GM18498 (cell line): Measurements from ENCODE around the gene TFAP2E.

Experiments used
- ATAC-seq: cut with Tn5 transposase; IDR thresholded peaks from one replicate; pipeline ENCODE4 v1.9.1; 2021; ENCODE audit warnings: mild to moderate bottlenecking, moderate library complexity; ENCODE audit not compliant: unreplicated experiment

Gene TFAP2E

GRCh38 chr1:35556484-35557117 lies 16.5 kb upstream of the TFAP2E start:
- no peak for ATAC-seq

DNA sequence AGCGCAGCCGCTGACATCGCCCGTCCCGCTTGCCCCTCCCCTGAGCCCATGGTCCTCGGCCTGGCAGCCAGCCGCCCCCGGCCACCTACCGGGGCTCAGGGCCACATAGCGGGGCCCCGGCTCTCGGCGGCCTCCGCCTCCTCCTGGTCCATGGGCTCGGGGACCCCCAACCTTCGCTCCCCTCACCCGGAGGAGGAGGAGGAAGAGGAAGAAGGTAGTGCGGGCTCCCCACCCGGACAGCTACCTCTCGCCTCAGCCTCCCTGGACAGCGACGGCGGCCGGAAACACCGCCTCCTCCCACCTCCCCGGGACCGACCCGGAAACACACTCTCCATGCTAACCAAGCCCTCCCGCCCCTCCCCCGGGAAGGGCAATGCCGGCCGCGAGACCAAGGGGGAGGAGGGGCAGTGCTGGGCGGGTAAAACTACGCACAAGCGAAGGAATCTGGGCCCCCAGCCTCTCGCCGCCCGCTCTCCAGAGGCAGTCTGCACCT lies 15.9 kb upstream of the TFAP2E start, which contains the start of gene KIAA0319L:
Gene KIAA0319L (minus strand): TSS at position 286 of the 493 bp plus-strand sequence. CDS start 2,912 bp downstream, outside the sequence.
- peak; percentile 78 for ATAC-seq

DNA sequence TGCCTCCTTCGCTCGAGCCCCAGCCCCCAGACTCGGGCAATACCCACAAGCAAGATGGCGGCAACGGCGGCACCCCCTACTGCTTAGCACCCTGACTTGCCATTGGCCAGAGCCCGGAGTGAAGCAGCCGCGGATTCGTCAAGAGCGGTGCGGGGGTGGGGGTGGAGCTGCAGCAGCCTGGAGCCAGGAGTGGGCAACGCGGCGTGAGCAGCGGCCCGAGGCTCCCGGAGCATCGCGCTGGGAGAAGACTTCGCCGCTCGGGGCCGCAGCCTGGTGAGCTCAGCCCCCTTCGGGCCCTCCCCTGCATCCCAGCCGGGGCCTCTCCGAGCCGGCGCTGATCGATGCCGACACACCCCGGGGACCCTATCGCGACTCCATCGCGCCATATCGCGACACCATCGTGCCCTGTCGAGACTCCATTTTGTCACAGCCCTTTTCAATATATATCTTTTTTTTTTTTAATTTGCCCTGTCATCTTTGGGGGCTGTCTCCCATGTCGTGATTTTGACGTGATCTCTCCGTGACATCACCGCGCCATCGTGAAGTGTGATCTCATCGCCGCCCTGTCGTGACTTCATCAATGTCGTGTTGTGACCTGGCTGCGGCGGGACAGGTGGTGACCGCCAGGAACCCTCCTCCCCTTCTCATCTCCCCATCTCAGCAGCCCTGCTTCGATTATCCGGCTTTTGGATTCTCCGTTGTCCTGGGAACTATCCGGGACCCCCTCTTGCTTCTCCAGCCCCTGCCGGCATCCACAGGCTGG lies 15.3 kb upstream of the TFAP2E start, which contains the start of gene NCDN:
Gene NCDN (plus strand): TSS at position 189 of the 763 bp plus-strand sequence. CDS start 392 bp downstream, at position 581.
- ATAC-seq: peak; percentile 82

DNA sequence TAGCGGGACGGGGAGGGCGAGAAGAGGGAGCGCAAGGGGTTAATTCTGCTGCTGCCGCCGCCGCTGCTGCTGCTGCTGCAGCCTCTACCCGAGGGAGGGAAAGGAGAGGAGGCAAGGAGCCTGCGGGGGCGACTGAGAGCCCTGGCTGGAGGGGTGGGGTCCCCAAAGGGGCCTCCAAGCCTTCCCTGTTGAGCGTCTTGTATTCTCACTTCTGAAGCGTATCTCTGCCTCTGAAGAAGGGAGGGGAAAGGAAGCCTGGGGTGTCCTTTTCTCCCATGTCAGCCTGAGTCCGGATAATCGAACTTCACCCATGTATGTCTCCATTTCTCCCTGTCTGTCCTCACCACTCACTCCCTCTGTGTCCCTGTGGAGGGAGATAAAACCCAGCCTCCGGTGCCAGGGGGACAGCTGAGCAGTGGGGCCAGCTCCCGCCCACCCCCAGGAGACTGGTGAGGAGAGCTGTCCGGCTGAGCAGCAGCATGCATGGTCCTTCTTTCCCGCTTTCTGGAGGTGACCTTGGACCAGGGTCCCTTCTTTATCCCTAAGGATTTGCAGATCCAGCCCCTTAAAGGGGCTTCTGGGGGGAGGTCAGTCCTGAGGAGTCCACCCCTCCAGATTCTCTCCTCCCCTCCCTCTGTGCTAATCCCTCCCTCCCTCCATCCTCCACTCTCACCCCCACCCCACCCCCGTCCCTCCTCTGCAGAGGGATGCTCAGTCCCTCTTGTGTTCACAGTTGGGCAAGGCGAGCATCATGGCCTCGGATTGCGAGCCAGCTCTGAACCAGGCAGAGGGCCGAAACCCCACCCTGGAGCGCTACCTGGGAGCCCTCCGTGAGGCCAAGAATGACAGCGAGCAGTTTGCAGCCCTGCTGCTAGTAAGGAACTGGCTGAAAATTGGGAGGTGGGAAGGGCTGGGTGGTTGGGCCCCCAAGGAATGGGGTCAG lies 14.5 kb upstream of the TFAP2E start:
- ATAC-seq: no peak

DNA sequence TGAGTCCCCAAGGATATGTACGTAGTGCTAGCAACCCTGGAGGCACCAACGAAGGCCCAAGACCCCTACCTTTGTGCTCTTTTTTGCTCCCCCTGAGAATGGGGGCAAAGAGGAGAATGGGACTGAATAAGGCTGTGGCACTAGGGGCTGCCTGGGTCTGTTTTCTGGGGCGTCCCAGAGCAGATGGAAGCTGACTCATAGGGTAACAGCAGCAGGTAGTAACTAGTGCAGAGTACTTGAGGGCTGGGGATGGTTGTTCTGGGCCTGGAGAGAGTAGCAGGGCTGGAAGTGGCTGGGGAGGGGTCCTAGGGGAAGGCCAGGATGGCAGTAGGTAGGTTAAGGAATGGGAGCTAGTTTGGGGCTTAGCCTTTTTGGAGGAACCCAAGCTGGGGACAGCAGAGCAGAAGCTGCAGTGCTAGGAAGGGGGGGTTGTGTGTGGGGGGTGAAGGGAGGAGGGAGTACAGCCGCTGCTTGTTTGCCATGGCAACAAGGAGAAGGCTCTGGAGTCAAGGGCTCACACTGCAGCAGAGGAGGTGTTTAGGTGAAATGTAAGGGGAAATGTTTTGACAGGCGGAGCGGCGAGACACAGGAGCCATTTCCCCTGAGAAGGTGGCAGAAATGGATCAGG lies 13.7 kb upstream of the TFAP2E start:
- no peak for ATAC-seq

DNA sequence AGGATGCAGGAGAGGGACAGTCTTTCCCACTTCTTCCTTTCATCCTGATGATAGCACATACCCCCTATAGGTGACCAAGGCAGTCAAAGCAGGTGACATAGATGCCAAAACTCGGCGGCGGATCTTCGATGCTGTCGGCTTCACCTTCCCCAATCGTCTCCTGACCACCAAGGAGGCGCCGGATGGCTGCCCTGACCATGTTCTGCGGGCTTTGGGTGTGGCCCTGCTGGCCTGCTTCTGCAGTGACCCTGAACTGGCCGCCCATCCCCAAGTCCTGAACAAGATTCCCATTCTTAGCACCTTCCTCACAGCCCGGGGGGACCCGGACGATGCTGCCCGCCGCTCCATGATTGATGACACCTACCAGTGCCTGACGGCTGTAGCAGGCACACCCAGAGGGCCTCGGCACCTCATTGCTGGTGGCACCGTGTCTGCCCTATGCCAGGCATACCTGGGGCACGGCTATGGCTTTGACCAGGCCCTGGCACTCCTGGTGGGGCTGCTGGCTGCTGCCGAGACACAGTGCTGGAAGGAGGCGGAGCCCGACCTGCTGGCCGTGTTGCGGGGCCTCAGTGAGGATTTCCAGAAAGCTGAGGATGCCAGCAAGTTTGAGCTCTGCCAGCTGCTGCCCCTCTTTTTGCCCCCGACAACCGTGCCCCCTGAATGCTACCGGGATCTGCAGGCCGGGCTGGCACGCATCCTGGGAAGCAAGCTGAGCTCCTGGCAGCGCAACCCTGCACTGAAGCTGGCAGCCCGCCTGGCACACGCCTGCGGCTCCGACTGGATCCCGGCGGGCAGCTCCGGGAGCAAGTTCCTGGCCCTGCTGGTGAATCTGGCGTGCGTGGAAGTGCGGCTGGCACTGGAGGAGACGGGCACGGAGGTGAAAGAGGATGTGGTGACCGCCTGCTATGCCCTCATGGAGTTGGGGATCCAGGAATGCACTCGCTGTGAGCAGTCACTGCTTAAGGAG lies 12.6 kb upstream of the TFAP2E start:
- no peak for ATAC-seq

DNA sequence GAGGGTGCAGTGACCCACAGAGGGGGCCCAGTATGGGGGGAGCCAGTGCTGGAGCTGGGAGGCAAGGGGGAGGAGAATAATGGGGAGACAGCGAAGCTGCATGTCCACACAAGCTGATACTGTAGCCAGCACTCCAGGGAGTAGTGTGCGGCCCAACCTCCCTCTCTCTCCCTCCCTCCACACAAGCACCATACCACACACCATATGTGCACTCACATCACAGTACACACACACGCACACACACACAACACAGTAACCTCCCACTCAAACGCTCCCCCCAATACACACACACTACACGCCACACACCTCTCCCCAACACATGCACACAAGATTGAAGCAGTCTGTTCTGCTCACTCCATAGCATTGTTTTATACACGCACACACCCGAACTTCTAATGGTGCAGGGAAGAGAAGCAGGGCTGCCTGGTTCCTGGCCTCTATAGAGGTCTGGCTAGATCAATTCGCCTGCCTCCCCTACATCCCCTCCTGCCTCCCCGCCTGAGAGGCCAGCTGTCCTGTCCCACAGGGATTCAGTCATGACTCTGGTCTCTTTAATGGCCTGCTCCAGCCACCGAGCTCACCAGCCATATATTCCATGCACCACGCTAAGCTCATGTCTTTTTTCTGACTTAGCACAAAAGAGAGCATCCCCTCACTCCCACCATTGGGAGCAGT lies 11.7 kb upstream of the TFAP2E start:
- ATAC-seq: no peak

GRCh38 chr1:35561972-35562680 lies 11.0 kb upstream of the TFAP2E start:
- ATAC-seq: no peak

DNA sequence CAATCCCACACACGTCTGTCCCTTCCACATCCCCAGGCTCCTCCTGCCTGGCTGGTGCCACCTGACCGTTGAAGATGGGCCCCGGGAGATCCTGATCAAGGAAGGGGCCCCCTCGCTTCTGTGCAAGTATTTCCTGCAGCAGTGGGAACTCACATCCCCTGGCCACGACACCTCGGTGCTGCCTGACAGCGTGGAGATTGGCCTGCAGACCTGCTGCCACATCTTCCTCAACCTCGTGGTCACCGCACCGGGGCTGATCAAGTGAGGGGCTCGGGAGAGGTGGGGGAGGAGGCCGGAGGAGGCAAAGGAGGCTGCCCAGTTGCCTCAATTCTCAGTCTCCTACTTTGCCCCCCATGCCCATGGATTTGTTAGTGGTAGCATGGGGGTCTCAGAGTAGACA lies 9.9 kb upstream of the TFAP2E start:
- no peak for ATAC-seq

DNA sequence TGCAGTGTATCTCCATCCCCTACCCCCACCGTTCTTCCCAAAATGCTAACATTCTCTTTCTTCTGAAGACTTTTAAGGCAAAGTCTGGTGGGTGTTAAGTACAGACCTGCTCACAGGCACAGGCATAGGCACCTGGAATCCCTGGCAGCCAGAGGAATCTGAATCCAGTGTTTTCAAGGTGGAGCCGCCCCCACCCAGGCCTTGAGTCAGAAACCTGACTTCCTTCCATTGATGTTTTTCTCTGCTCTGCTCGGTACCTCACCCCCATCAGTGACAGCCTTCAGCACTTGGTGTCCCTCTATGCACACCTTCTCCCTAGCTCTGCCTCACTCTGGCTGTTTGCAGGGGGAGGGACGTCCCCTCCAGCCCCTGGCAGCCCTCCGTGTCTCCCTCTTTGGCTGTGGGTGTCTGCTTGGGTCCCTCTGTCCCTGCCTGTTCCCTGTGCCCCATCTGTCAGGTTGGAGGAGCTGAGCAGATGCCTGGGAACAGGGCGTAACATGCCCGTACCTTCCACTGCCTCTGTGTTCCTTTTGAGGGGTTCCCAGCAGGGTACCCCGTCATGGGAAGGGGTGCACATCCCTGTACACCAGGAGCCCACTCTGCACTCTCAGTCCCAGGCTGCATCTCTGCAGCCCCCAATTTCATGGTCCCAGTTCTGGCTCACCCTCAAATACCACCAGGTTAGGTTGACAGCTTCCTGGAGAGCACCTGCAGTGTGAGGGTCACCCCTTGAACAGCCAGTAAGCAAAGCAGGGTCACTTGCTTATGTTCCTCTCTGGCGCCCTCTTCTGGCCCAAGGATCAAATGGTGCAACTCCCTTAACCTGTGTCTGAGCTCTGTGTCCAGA lies 8.9 kb upstream of the TFAP2E start:
- ATAC-seq: peak; percentile 52

DNA sequence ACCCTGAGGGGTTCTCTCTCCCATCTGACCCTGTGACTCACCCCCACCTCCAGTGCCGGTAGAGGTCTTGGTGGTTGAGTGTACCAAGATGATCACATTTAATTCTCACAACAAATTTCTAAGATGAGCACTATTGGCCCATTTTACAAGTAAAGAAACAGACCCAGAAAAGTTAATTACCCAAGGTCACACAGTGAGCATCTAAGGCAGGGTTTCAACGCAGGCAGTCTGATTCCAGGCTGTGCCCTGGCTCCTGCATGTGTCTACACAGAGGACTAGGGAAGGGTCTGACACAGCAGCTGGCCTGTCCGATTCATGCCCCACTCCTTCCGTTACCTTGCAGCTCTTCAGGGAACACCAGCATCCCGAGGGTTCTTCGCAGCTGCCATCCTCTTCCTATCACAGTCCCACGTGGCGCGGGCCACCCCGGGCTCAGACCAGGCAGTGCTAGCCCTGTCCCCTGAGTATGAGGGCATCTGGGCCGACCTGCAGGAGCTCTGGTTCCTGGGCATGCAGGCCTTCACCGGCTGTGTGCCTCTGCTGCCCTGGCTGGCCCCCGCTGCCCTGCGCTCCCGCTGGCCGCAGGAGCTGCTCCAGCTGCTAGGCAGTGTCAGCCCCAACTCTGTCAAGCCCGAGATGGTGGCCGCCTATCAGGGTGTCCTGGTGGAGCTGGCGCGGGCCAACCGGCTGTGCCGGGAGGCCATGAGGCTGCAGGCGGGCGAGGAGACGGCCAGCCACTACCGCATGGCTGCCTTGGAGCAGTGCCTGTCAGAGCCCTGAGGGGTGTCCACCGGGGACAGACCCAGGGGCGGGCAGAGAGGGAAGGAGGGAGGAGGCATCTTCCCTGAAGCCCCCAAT lies 8.0 kb upstream of the TFAP2E start:
- ATAC-seq: no peak

DNA sequence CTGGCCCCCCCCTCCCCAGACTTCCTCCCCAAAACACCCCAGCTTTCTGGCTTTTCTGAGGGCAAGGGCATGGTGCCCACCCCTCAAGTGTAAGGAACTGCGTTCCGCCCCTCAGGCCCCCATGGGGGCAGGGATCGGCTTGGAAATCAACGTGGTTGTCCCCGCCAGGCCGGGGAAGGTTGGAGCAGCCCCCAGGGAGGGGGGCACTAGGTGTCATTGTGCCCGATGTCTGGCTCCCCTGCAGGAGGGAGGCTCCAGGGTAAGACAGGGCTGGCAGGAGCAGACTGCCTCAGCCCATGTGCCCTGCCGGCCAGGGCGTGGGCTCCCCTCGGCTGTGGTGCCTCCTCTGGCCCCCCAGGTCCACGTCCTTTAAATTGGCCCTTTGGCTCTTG lies 7.4 kb upstream of the TFAP2E start:
- ATAC-seq: no peak

DNA sequence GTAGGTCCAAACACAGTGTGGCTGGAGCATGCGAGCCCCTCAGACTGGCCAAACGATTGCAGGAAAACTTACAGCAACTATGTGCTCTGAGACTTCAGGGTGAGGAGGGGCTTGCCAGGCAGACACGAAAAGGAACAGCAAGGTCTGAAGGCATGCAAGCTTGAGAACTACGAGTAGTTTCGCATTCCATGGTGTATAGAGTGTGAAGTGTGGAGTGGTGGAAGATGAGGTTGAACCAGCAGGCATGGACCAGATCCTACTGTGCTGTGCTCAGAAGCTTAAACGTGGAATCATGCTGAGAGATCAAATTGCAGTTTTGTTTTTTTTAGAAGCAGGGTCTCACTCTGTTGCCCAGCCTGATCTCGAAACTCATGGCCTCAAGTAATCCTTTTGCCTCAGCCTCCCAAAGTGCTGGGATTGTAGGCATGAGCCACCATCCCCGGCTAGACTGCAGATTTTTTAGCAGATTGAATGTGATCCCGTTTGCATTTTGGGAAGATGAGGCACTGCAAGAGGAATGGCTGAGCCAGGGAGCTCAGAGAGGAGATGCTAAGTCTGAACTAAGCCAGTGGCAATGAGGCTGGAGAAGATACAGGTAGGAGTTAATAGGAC lies 5.1 kb upstream of the TFAP2E start:
- no peak for ATAC-seq

GRCh38 chr1:35568975-35569395 lies 4.1 kb upstream of the TFAP2E start:
- no peak for ATAC-seq

GRCh38 chr1:35569936-35570335 lies 3.2 kb upstream of the TFAP2E start:
- no peak for ATAC-seq

- ATAC-seq: no peak
Measured at GRCh38 chr1:35570589-35571137, 2.5 kb upstream of the TFAP2E start.
